ENCODE measurements around the gene SAMD3. TPM values are rescaled to one million over a fixed set of nuclear protein-coding genes. Genes with fewer than 3 reads are reported as not detected.

SAMD3 gene
- total and polyA plus RNA-seq, 2 of the 13 experiments (the other 11 are each of a cell fraction or from before 2014, with no cell fraction given), result not detected

DNA sequence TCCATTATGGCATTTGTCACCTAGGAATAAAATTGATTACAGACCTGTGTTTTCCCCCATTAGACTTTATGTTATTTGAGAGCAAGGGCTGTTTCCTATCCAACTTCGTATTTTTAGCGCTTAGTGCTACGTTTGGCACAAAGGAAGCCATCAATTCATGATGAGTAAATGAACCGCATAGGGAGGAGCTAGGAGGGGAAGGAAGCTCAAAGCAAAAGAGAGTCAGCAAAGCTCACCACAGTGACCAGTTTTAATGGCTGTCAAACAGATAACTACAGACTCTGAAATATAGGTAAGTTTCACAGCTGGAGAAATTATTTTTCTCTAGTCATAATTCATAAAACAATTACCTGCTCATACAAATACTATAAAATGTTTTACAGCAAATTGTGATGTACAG is 6.9 kb upstream of the SAMD3 start:
- CTCF ChIA-PET (ENCODE audit: low intra/inter-chr PET ratio, low total read pairs), result no interaction called here
- DNase-seq (ENCODE audit: low spot score), result no peak
- no peaks in the 10 kb centered on the region for H3K36me3 ChIP-seq (replicated peaks in 1 of 2; ENCODE audit: control insufficient read depth in 1 of 2, insufficient read depth in 2 of 2, low read length in 2 of 2)
- in situ Hi-C loops (cut with HindIII; ENCODE audit: extremely low pct_ligation_motif_present, low pct_unique_long_range_greater_than_20kb) (no loop called here), intact Hi-C loops (cut with micrococcal nuclease; ENCODE audit: unreplicated experiment) (loop anchor here (10.0 kb wide), 1 partner anchor 205 kb away; no protein-coding TSS in a partner anchor)
- H3K4me2 ChIP-seq (ENCODE audit: low read depth, low read length), result no peak overlapping the region
- no TSS peak for BruUV-seq (replicated peaks)
- POLR2A ChIA-PET, result no interaction called here
- ATAC-seq, result no peak
- no peak for FAIRE-seq
- H2AFZ ChIP-seq (ENCODE audit: low read length), result no peak overlapping the region
- H3K27ac ChIP-seq (ENCODE audit: extremely low read length, insufficient read depth, low read length), result no peak overlapping the region
- H3K4me3 ChIP-seq (replicated peaks in 1 of 3; ENCODE audit: insufficient read depth in 1 of 3, low read depth in 2 of 3, low read length in 3 of 3), result no peak overlapping the region
- no peaks in the 10 kb centered on the region for H3K79me2 ChIP-seq (ENCODE audit: insufficient read depth, low read length)
- no peak overlapping the region for H3K9ac ChIP-seq (ENCODE audit: insufficient read depth, low read depth, low read length)
- no peaks in the 10 kb centered on the region for H3K4me1 ChIP-seq (ENCODE audit: insufficient read depth, low read length)
- H3K9me3 ChIP-seq (ENCODE audit: low read length), result no peaks in the 10 kb centered on the region
- TF ChIP-seq, protein P1, sequence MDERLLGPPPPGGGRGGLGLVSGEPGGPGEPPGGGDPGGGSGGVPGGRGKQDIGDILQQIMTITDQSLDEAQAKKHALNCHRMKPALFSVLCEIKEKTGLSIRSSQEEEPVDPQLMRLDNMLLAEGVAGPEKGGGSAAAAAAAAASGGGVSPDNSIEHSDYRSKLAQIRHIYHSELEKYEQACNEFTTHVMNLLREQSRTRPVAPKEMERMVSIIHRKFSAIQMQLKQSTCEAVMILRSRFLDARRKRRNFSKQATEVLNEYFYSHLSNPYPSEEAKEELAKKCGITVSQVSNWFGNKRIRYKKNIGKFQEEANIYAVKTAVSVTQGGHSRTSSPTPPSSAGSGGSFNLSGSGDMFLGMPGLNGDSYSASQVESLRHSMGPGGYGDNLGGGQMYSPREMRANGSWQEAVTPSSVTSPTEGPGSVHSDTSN (CRISPR knock-in tag; IDR thresholded peaks at IDR 0.05), result no peak
- no peak for TF ChIP-seq ZNF766 (CRISPR knock-in tag; IDR thresholded peaks at IDR 0.05; ENCODE audit: borderline replicate concordance)
- no peak for TF ChIP-seq ZNF17 (CRISPR knock-in tag; IDR thresholded peaks at IDR 0.05)
- TF ChIP-seq TARDBP (CRISPR knock-in tag; IDR thresholded peaks at IDR 0.05), result no peak
- no peak for TF ChIP-seq SUZ12 (IDR thresholded peaks at IDR 0.05; ENCODE audit: low read depth, low read length)
- TF ChIP-seq MAFK (conservative IDR thresholded peaks at IDR 0.05 in 1 of 2, IDR thresholded peaks at IDR 0.05 in 1 of 2; ENCODE audit: low read length in 2 of 2), result no peak
- TF ChIP-seq SETDB1 (CRISPR knock-in tag; IDR thresholded peaks at IDR 0.05; ENCODE audit: borderline replicate concordance), result no peak
- 48% methylated on average over 4 of the region's 4 CpGs for WGBS (ENCODE audit: low lambda C conversion rate)
- H4K20me1 ChIP-seq (ENCODE audit: insufficient read depth, low read length), result no peaks in the 10 kb centered on the region
- no peaks in the 10 kb centered on the region; a peak in 1 of 5 replicates for H3K27me3 ChIP-seq (ENCODE audit: control insufficient read depth in 1 of 2, insufficient read depth in 2 of 2, low read length in 2 of 2)

DNA sequence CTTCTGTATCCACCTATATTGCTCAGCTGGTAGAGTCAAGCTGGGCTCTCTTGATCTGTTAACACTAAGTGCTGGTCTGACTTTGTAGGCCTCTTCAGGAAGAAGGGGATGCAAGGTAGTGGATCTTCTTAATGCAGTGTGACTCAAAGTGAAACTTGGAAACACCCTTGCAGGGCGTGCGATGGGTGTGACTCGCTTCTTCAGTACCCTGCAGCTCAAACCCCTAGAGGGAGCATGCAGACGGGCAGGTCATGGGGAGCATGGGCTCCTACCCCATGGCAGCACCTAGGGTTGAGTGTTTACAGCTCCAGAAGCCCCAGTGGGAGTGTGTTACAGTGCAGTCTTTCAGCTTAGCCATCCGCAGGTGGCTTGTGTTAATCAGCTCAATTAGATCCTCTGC is 757 bp upstream of the SAMD3 start:
- FAIRE-seq (no peak), ATAC-seq (peak; percentile 70), DNase-seq (ENCODE audit: low spot score) (no peak)
- TF ChIP-seq NFYC (CRISPR knock-in tag; IDR thresholded peaks at IDR 0.05) (no peak), DMAP1 (CRISPR knock-in tag; IDR thresholded peaks at IDR 0.05) (no peak), ZNF124 (CRISPR knock-in tag; IDR thresholded peaks at IDR 0.05) (no peak)
- no peak overlapping the region for H3K27ac ChIP-seq (ENCODE audit: extremely low read length, insufficient read depth, low read length)
- H3K4me3 ChIP-seq (replicated peaks in 1 of 3; ENCODE audit: insufficient read depth in 1 of 3, low read depth in 2 of 3, low read length in 3 of 3), result no peak overlapping the region
- ChIA-PET POLR2A (no interaction called here), CTCF (ENCODE audit: low intra/inter-chr PET ratio, low total read pairs) (no interaction called here)
- H3K9me3 ChIP-seq (ENCODE audit: low read length), result no peaks in the 10 kb centered on the region
- intact Hi-C loops (cut with micrococcal nuclease; ENCODE audit: unreplicated experiment) (no loop called here), in situ Hi-C loops (cut with HindIII; ENCODE audit: extremely low pct_ligation_motif_present, low pct_unique_long_range_greater_than_20kb) (no loop called here)
- BruUV-seq (replicated peaks), result no TSS peak
- H3K9ac ChIP-seq (ENCODE audit: insufficient read depth, low read depth, low read length), result no peak overlapping the region
- no peaks in the 10 kb centered on the region for H3K79me2 ChIP-seq (ENCODE audit: insufficient read depth, low read length)
- no peak overlapping the region for H2AFZ ChIP-seq (ENCODE audit: low read length)
- H3K27me3 ChIP-seq (ENCODE audit: control insufficient read depth in 1 of 2, insufficient read depth in 2 of 2, low read length in 2 of 2), result no peaks in the 10 kb centered on the region; a peak in 2 of 5 replicates
- 46% methylated on average over 4 of the region's 5 CpGs for WGBS (ENCODE audit: low lambda C conversion rate)
- H4K20me1 ChIP-seq (ENCODE audit: insufficient read depth, low read length), result no peaks in the 10 kb centered on the region
- no peaks in the 10 kb centered on the region for H3K4me1 ChIP-seq (ENCODE audit: insufficient read depth, low read length)
- H3K36me3 ChIP-seq (replicated peaks in 1 of 2; ENCODE audit: control insufficient read depth in 1 of 2, insufficient read depth in 2 of 2, low read length in 2 of 2), result no peaks in the 10 kb centered on the region
- H3K4me2 ChIP-seq (ENCODE audit: low read depth, low read length), result no peak overlapping the region
